ENCODE measurements around the gene CP. TPM values are rescaled to one million over a fixed set of nuclear protein-coding genes. Genes with fewer than 3 reads are reported as not detected.

The CP gene
- total and polyA plus RNA-seq, 2 of the 13 experiments (the other 11 are each of a cell fraction or from before 2014, with no cell fraction given): 42.6 to 789 TPM

GRCh38 chr3:149214702-149215101, 6.9 kb downstream of the CP start (continued):
- TF ChIP-seq SP140L (CRISPR knock-in tag; IDR thresholded peaks at IDR 0.05; ENCODE audit: borderline replicate concordance) (no peak), MIER2 (CRISPR knock-in tag; IDR thresholded peaks at IDR 0.05) (peak; percentile 69; the same call in 1 of the 2 replicates), IKZF1 (IDR thresholded peaks at IDR 0.05) (no peak), ZNF605 (CRISPR knock-in tag; IDR thresholded peaks at IDR 0.05) (no peak), NR2C2 (CRISPR knock-in tag; IDR thresholded peaks at IDR 0.05; ENCODE audit: borderline replicate concordance) (no peak; the same call in 1 of the 2 replicates), ELK4 (CRISPR knock-in tag; IDR thresholded peaks at IDR 0.05; ENCODE audit: borderline replicate concordance) (no peak), REXO4 (CRISPR knock-in tag; IDR thresholded peaks at IDR 0.05; ENCODE audit: borderline replicate concordance) (no peak), SOX6 (IDR thresholded peaks at IDR 0.05) (no peak), SOX6 (CRISPR knock-in tag; IDR thresholded peaks at IDR 0.05) (peak; percentile 82), SPEN (CRISPR knock-in tag; IDR thresholded peaks at IDR 0.05; ENCODE audit: low read depth) (peak; percentile 74; the same call in 1 of the 2 replicates), CTCF (CRISPR knock-in tag; IDR thresholded peaks at IDR 0.05) (no peak), KLF16 (CRISPR knock-in tag; IDR thresholded peaks at IDR 0.05) (peak in 1 of 2 experiments; percentile 82; a peak in 2 of 4 replicates), BCL6 (CRISPR knock-in tag; IDR thresholded peaks at IDR 0.05) (peak; percentile 86), EZH2 (conservative IDR thresholded peaks at IDR 0.05; ENCODE audit: low read depth, low read length) (no peak), FOXA1 (IDR thresholded peaks at IDR 0.05) (peak; percentile 94), FOXA1 (CRISPR knock-in tag; IDR thresholded peaks at IDR 0.05) (peak; percentile 97), ZNF530 (CRISPR knock-in tag; IDR thresholded peaks at IDR 0.05; ENCODE audit: low read depth) (no peak), IRF2 (CRISPR knock-in tag; IDR thresholded peaks at IDR 0.05) (peak; percentile 60), TMF1 (CRISPR knock-in tag; IDR thresholded peaks at IDR 0.05; ENCODE audit: low read depth) (no peak), ARNTL (CRISPR knock-in tag; IDR thresholded peaks at IDR 0.05) (no peak), ZKSCAN1 (IDR thresholded peaks at IDR 0.05; ENCODE audit: low read length) (no peak), ZNF550 (CRISPR knock-in tag; IDR thresholded peaks at IDR 0.05; ENCODE audit: borderline replicate concordance) (no peak), YEATS2 (CRISPR knock-in tag; IDR thresholded peaks at IDR 0.05; ENCODE audit: borderline replicate concordance) (no peak), THAP9 (CRISPR knock-in tag; IDR thresholded peaks at IDR 0.05; ENCODE audit: borderline replicate concordance) (no peak), ZNF33A (CRISPR knock-in tag; IDR thresholded peaks at IDR 0.05; ENCODE audit: borderline replicate concordance) (no peak), HHEX (CRISPR knock-in tag; IDR thresholded peaks at IDR 0.05) (peak; percentile 62; the same call in 1 of the 2 replicates)
- TF ChIP-seq, protein P1, sequence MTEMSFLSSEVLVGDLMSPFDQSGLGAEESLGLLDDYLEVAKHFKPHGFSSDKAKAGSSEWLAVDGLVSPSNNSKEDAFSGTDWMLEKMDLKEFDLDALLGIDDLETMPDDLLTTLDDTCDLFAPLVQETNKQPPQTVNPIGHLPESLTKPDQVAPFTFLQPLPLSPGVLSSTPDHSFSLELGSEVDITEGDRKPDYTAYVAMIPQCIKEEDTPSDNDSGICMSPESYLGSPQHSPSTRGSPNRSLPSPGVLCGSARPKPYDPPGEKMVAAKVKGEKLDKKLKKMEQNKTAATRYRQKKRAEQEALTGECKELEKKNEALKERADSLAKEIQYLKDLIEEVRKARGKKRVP (CRISPR knock-in tag; IDR thresholded peaks at IDR 0.05): peak in 1 of 2 experiments; percentile 48; a peak in 1 of 4 replicates

Data from HepG2 (cell line).